Measurements from ENCODE around the gene MGAT1.
A peak's percentile ranks its signal among the peaks of the same experiment; 100 is the strongest.
"Not testable (repeated sequence)": the region's sequence is repeated elsewhere in the genome, so short reads cannot be mapped to it uniquely, and the experiment has no call there.

The MGAT1 gene

DNA sequence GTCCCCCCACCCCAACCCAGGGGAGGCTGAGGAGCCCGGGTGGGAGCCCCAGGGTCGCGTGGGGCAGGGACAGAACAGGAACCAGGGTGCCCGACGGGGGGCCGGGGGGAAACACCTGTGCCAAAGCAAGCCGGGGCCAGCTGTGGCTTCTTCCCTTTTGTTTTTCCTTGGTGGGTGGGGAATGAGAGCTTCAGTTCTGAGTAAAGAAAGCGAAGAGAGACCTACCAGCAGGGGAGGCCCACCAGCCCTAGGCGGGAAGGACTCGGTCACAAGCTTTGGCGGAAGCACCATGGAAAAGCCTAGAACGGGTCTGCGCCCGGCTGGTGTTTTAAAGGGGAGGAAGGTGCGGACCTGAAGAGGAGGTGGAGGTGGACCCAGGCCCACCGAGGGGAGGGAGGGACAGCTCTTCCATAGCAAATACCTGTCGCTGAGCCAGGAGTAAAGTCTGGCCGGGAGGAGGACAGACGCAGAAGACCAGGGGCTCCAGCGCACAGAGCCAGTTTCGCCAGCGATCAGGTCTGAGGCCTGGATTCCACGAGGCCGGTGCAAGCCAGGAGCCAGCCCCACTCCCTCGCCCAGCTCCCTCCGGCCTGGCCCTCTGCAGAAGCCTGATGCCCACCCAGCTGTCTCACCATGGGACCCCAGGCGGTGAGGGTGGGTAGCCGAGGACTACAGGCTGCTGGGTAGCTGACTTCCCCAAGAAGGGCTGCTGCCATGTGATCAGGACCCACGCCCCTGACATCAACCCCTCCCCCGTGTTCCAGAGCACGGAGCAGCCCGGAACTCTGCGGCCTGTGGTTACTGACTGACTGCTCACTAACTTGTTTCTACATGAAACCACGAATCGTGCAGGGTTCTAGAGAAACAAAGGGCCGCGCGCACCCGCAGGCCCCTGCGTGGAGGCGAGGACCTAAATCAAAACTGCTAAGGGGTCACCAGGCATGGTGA, 849 bp upstream of the MGAT1 start:
- DNase-seq: peak; percentile 91

DNA sequence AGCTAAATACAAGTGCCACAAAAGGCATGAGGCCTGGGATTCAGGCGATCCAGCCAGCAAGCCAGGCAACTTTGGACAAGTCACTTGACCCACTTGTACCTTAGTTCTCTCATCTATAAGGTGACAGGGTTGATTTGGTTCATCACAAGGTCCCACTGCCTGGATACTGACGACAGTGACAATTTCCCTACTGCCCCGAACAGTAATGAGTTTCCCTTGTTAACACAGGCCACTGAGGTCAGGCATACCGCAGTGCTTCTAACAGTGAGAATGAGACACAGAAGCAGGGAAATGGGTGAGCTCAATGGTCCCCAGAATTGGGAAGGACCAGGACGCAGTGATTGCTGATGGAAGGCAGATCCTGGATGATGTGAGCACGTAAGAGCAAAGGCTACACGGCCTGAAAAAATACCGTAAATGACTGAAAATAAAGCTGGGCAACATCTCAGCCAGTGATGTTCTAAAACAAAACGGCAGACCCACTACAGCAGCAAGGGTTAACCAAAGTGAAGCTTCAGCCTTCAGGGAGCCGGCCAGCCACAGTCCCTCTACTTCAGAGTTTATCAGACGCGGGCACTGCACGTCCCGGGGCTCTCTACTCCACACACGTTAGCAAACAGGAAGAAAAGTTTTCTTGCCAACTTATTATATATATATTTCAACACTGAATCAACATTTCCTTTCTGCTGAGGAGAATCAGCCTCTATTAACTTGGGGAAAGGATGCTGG, 846 bp downstream of the MGAT1 start:
- DNase-seq: peak; percentile 54

- DNase-seq: peak; percentile 55
Measured at GRCh38 chr5:180799902-180800801, 2.5 kb downstream of the MGAT1 start.

- peak; percentile 54 for DNase-seq
Measured at GRCh38 chr5:180799194-180799593, 3.4 kb downstream of the MGAT1 start.

DNA sequence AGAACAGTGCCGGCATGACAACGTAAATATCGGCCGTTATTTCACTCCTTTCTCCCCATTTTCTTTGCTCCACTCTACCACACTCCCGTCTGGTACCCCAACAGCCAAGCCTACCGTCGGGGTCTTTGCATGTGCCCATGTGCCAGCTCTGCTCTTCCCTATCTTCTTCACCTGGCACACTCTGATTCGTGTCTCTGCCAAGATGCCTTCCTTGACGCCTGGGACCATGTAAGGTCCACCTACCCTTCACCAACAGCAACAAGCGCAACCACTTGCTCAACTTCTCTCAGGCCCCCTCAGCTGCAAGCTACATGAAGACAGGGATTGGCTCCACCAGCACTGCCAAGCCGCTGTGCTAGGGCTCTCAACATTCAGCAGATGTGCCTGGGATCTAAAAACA, 4.4 kb downstream of the MGAT1 start:
- no peak for DNase-seq

- DNase-seq: peak; percentile 54
Measured at GRCh38 chr5:180797256-180798192, 5.1 kb downstream of the MGAT1 start.

- peak; percentile 51 for DNase-seq
Measured at GRCh38 chr5:180795771-180796313, 6.8 kb downstream of the MGAT1 start.

GRCh38 chr5:180792965-180793287, 9.7 kb downstream of the MGAT1 start:
- no peak for DNase-seq

- no peak for DNase-seq
Measured at GRCh38 chr5:180792287-180792964, 10.2 kb downstream of the MGAT1 start.

- DNase-seq: no peak
Measured at GRCh38 chr5:180791611-180792213, 10.9 kb downstream of the MGAT1 start.

- no peak for DNase-seq
Measured at GRCh38 chr5:180790524-180790923, 12.1 kb downstream of the MGAT1 start.

GRCh38 chr5:180790020-180790419, 12.6 kb downstream of the MGAT1 start:
- DNase-seq: peak; percentile 64

DNA sequence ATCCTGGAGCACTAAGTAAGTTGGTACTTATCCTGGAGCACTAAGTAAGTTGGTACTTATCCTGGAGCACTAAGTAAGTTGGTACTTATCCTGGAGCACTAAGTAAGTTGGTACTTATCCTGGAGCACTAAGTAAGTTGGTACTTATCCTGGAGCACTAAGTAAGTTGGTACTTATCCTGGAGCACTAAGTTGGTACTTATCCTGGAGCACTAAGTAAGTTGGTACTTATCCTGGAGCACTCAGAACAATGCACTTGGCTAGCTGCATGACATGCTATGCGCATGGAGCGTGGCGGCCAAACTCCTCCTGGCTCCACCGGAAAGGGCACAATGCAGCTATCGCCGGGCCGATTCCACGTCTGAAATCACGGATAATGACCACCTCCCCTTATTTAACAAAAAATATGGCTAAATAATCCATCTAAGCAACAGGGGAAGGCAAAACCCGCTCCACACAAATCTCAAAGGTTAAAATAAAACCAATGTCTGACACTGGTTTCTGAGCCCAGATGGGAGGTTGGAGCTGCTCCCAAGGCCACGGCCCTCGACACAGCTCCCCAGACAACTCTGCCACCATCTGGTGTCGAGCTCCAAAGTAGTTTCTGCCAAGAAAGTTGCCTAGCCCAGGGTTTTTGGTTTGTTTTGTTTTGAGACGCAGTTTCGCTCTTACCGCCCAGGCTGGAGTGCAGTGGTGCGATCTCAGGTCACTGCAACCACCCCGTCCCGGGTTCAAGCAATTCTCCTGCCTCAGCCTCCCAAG, 13.8 kb downstream of the MGAT1 start:
- DNase-seq: not testable (repeated sequence)

DNA sequence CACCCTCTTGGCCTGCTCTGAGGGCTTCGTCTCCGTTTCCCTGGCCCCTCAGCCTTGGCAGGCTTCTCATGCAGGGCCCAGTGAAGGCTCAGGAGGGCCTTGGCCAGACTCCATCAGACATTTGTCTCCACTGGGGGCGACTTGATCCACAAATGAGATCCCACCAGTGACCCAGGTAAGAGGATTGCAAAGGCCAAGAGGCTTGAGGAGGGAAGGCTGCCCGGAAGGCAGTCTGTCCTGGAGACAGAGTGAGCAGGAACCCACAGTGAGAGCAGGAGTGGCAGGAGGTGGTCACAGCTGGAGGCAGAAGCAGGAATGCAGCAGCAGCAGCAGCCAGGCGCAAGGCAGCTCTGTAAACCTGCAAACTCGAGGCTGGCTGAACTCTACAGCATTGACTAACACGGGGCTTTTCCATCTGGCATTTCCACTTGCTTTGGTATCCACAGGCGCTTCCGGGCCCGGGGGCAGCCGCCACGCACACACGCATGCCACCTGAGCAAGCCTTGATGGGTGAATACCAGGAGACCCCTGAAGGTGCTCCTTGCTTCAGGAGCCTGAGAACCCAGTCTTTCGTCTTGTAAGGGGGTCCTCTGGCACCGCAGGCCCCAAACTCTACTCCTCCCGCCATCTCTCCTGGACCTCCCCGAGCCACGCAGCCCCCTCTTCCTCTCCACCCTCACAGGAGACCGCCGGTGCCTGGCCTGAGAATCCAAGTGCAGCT, 14.7 kb downstream of the MGAT1 start:
- DNase-seq: peak; percentile 54

- DNase-seq: peak; percentile 57
Measured at GRCh38 chr5:180786531-180787398, 15.8 kb downstream of the MGAT1 start.

- peak; percentile 56 for DNase-seq
Measured at GRCh38 chr5:180785794-180786221, 16.8 kb downstream of the MGAT1 start.

GRCh38 chr5:180785121-180785781, 17.4 kb downstream of the MGAT1 start:
- peak; percentile 55 for DNase-seq
